Testis (tissue), 3 donors: Measurements from ENCODE around the gene FOSL1. TPM values are rescaled to one million over a fixed set of nuclear protein-coding genes. Genes with fewer than 3 reads are reported as not detected.

Source experiments
- DNase-seq: peaks from one replicate; pipeline ENCODE4 v3.0.0-alpha.2; 2019
- H3K27ac ChIP-seq, 2 donors: fragments of 200-600 bp; sonication (generic); one replicate each; pipeline ENCODE4 v1.5.1; 2019
- H3K27me3 ChIP-seq: fragments of 200-600 bp; sonication (generic); one replicate; pipeline ENCODE4 v1.5.1; 2019
- H3K36me3 ChIP-seq: fragments of 200-600 bp; sonication (generic); one replicate; pipeline ENCODE4 v1.5.1; 2017; ENCODE audit warnings: low read depth; ENCODE audit errors: missing control alignments
- H3K4me1 ChIP-seq: fragments of 200-600 bp; sonication (generic); one replicate; pipeline ENCODE4 v1.5.1; 2019
- H3K4me3 ChIP-seq, 2 donors: fragments of 200-600 bp; sonication (generic); one replicate each; pipeline ENCODE4 v1.5.1; 2017 to 2019
- H3K9me3 ChIP-seq: fragments of 200-600 bp; sonication (generic); one replicate; pipeline ENCODE4 v1.5.1; 2017
- CTCF ChIP-seq, 3 experiments: fragments of 450-650 bp in 2 of 3; fragments of 200-600 bp in 1 of 3; sonication (generic) in 1 of 3; IDR thresholded peaks; one replicate each; pipeline ENCODE4 v1.5.1; 2016 to 2019; ENCODE audit warnings: antibody characterized with exemption in 3 of 3, mild to moderate bottlenecking in 2 of 3, moderate library complexity in 1 of 3
- POLR2A ChIP-seq: fragments of 450-650 bp; IDR thresholded peaks from one replicate; pipeline ENCODE4 v1.6.1; 2017; ENCODE audit warnings: antibody characterized with exemption, mild to moderate bottlenecking, moderate library complexity
- WGBS, 2 donors: methylation state at CpG; one replicate each; pipeline ENCODE4 v1.1.5; 2018; 5-methylcytosine and 5-hydroxymethylcytosine counted together
- intact Hi-C: fragments of 100-400 bp; cut with DNase I; formaldehyde crosslinking; loops from one replicate; pipeline ENCODE4 v1.15.1; 2023; ENCODE audit warnings: low total_unique reads
- polyA plus RNA-seq: library from polyadenylated mRNA; stranded (reverse); fragments of 350-450 nt; fragmentation: Illumina TruSeq; extraction: RNeasy Lipid Tissue Mini Kit (QIAGEN cat#74804); gene quantifications from one replicate; pipeline ENCODE4 v1.2.3, GENCODE V29; 2014; ENCODE audit warnings: low read depth, low replicate concordance; ENCODE audit not compliant: insufficient read depth
- total RNA-seq, 2 donors: library from RNA; depleted of rRNA; stranded (reverse); fragments of >200 nt; gene quantifications; one replicate each; pipeline ENCODE4 v1.2.3, GENCODE V29; 2016

Gene FOSL1
- total and polyA plus RNA-seq, 3 donors from 2014 or later = 1.7 to 2.0 (median 1.7) TPM

- Histone ChIP-seq H3K27ac (no peak overlapping the region), H3K4me3 (no peak overlapping the region), H3K4me1 (no peaks in the 10 kb centered on the region), H3K36me3 (no peaks in the 10 kb centered on the region), H3K27me3 (no peaks in the 10 kb centered on the region), H3K9me3 (no peaks in the 10 kb centered on the region)
- TF ChIP-seq CTCF (IDR thresholded peaks at IDR 0.05) (no peak), POLR2A (no peak)
- WGBS, 2 donors = 88 to 92% methylated on average over 11 of the region's 11 CpGs
- intact Hi-C loops = no loop called here
- no peak for DNase-seq
Observed at GRCh38 chr11:65945941-65946558, 45.9 kb upstream of the FOSL1 start.

- TF ChIP-seq POLR2A = no peak
- no peak for TF ChIP-seq CTCF (IDR thresholded peaks at IDR 0.05)
- no peak for DNase-seq
- no peaks in the 10 kb centered on the region for H3K9me3 ChIP-seq
- intact Hi-C loops = no loop called here
- 69 to 81% methylated on average over 10 to 13 of the region's 13 CpGs for WGBS, 2 donors
- no peaks in the 10 kb centered on the region for H3K27me3 ChIP-seq
- H3K36me3 ChIP-seq = no peaks in the 10 kb centered on the region
- no peak within 1 kb of the TSS for H3K27ac ChIP-seq
- no peak within 1 kb of the TSS for H3K4me3 ChIP-seq
- no peaks in the 10 kb centered on the region for H3K4me1 ChIP-seq
Observed at GRCh38 chr11:65945430-65945911, 45.3 kb upstream of the FOSL1 start, which contains the start of gene TSGA10IP. TSS of gene TSGA10IP (plus strand) at chr11:65945480. CDS start at chr11:65945676, 196 bp downstream.

GRCh38 chr11:65944767-65945166 lies 44.6 kb upstream of the FOSL1 start:
- intact Hi-C loops = no loop called here
- Histone ChIP-seq H3K36me3 (no peaks in the 10 kb centered on the region), H3K9me3 (no peaks in the 10 kb centered on the region), H3K27me3 (no peaks in the 10 kb centered on the region), H3K4me1 (no peaks in the 10 kb centered on the region), H3K27ac (no peak overlapping the region), H3K4me3 (no peak overlapping the region)
- no peak for TF ChIP-seq CTCF (IDR thresholded peaks at IDR 0.05)
- TF ChIP-seq POLR2A = no peak
- DNase-seq = no peak
- 50 to 65% methylated on average over 8 of the region's 8 CpGs for WGBS, 2 donors

DNA sequence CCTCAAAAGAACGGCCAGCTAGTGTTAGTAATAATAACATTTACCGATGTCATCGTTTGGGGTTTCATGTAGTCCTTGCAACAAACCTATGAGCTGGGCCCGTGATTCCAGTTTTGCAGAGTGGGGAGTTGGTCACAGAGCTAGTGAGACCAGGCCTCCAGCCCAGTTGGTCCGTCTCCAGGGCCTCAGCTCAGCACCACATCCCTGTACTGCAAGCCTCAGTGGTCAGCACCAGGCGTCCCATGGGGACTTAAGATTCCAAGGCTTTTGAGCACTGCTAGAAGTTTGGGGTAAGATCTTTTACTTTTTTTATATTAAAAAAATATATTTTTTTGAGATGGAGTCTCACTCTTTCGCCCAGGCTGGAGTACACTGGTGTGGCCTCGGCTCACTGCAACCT lies 44.0 kb upstream of the FOSL1 start:
- Histone ChIP-seq H3K27me3 (no peaks in the 10 kb centered on the region), H3K4me3 (no peak overlapping the region), H3K27ac (no peak overlapping the region), H3K36me3 (no peaks in the 10 kb centered on the region), H3K9me3 (no peaks in the 10 kb centered on the region), H3K4me1 (no peaks in the 10 kb centered on the region)
- DNase-seq = no peak
- intact Hi-C loops = no loop called here
- 90 to 94% methylated on average over 8 of the region's 8 CpGs for WGBS, 2 donors
- TF ChIP-seq CTCF (IDR thresholded peaks at IDR 0.05) (no peak), POLR2A (no peak)

- TF ChIP-seq POLR2A (no peak), CTCF (IDR thresholded peaks at IDR 0.05) (no peak)
- no peak overlapping the region for H3K4me3 ChIP-seq
- no peak for DNase-seq
- H3K27me3 ChIP-seq = no peaks in the 10 kb centered on the region
- intact Hi-C loops = no loop called here
- H3K27ac ChIP-seq = no peak overlapping the region
- H3K9me3 ChIP-seq = no peaks in the 10 kb centered on the region
- no peaks in the 10 kb centered on the region for H3K4me1 ChIP-seq
- 85 to 86% methylated on average over 7 of the region's 7 CpGs for WGBS, 2 donors
- H3K36me3 ChIP-seq = no peaks in the 10 kb centered on the region
Observed at GRCh38 chr11:65942531-65942930, 42.3 kb upstream of the FOSL1 start.
